T-helper 2 cell (primary cell): Measurements from ENCODE around the gene GATD1.
"Not testable (repeated sequence)": the region's sequence is repeated elsewhere in the genome, so short reads cannot be mapped to it uniquely, and the experiment has no call there.

Experiments used
- DNase-seq, 5 experiments: peaks; one replicate each; pipeline versions ENCODE4 v3.0.0 to v3.0.0-alpha.2; 2012 to 2022

Gene GATD1

DNA sequence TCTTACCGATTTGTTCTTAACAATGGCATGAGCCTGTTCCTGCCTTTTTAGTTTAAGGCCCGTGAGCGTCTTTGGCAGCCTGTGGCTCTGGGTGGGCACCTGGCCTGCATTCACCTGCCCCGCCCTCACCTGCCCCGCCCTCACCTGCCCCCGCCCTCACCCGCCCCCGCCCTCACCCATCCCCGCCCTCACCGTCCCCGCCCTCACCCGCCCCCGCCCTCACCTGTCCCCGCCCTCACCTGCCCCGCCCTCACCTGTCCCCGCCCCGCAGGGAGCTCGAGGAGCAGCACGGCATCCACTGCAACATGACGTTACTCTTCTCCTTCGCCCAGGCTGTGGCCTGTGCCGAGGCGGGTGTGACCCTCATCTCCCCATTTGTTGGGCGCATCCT, 14.2 kb downstream of the GATD1 start:
- DNase-seq = no peak

DNA sequence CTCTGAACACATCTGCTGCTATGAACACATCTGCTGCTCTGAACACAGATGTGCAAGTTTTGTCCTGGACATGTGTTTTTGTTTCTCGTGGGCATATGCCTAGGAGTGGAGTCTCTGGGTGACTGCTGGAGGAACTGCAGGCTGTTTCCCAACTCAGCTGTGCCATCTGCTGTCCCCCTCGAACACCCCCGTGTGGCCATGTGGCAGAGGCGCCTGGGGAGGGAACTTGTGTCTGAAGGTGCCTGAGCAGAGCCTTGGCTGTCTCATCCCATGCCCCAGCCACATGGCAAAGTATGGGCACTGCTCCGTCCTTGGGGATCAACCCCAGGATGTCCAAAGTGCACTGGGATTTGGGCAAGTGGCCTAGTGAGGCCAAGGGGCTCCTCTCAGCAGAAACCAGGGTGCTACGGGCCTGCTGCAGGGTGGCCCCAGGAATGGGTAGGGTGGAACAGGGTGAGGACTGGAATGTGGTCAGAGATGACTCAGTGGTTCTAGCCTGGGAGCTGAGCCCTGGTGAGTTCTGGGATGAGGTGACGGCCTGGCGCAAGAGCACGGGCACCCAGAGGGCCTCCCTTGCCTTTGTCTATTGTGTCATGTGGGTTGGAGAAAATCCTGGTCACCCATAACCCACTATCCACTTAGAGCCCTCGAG, 14.7 kb downstream of the GATD1 start:
- DNase-seq = peak in 1 of 5 experiments; percentile 46

DNA sequence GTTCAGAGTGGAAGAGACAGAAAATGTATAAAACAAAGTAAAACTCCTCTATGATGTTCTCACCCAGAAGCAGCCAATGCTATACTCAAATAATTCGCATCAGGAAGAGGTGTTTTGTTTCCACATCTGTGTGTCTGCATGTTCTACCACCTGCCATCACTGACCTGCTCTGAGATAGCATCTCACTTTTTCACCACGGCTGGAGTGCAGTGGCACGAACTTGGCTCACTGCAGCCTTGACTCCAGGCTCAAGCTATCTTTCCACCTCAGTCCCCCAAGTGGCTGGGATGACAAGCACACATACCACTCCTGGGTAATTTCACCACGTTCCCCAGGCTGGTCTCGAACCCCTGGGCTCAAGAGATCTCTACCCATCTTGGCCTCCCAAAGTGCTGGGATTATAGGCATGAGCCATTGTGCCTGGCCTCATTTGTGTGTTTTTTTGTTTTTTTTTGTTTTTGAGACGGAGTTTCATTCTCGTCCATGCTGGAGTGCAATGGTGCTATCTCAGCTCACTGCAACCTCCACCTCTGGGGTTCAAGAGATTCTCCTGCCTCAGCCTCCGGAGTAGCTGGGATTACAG, 15.7 kb downstream of the GATD1 start:
- DNase-seq = no peak

DNA sequence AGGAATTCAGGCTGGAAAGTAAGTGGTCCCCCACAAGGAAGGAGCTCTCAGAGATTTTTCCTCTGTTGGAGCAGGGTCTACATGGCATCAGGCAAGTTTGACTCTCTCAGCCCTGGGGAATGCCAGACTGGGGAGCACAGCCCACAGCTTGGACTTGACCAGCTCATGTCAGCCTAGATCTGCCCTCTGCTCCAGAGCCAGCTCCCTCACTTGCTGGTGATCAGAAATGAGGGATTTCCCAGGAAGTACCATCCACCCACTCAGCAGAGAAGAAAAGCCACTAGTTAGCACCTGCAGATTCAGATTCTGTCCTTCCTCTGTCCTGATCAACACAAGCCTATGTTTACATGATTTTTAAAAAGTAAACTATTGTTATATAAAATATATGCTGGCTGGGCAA, 17.1 kb downstream of the GATD1 start:
- DNase-seq = no peak

DNA sequence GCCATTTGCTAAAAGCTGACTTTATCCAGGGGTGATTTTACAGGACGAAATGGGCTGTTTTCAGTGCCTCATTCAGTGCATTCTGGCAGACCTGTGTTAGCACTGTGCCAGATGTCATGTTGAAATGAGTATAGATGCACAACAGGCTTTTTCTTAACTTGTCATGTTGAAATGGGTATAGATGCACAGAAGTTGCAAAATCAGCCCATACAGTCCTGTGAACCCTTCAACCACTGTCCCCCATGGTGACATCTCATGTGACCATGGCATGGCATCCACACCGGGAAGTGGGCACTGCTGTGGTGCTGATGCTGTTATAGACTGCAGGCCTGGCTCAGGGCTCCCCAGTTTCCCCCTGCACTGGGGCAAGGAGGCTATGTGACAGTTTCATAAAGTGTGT, 27.6 kb downstream of the GATD1 start:
- DNase-seq = no peak

DNA sequence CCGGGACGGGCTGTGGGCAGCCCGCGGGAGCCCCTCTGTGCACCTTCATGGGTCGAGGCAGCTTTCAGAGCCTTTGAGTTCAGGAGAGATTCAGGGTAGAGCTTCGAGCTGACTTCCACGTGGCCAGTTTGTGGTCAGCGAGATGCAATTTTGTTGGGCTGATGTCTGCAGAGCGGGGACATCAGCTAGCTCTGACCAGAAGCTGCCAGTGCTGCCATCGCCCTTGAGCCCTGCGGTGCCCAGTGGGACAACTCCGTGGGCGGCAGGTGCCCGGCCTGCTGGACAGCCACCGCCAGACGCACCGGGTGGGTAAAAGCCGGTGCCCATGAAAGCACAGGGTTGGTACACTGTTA, 29.3 kb downstream of the GATD1 start:
- no peak for DNase-seq

DNA sequence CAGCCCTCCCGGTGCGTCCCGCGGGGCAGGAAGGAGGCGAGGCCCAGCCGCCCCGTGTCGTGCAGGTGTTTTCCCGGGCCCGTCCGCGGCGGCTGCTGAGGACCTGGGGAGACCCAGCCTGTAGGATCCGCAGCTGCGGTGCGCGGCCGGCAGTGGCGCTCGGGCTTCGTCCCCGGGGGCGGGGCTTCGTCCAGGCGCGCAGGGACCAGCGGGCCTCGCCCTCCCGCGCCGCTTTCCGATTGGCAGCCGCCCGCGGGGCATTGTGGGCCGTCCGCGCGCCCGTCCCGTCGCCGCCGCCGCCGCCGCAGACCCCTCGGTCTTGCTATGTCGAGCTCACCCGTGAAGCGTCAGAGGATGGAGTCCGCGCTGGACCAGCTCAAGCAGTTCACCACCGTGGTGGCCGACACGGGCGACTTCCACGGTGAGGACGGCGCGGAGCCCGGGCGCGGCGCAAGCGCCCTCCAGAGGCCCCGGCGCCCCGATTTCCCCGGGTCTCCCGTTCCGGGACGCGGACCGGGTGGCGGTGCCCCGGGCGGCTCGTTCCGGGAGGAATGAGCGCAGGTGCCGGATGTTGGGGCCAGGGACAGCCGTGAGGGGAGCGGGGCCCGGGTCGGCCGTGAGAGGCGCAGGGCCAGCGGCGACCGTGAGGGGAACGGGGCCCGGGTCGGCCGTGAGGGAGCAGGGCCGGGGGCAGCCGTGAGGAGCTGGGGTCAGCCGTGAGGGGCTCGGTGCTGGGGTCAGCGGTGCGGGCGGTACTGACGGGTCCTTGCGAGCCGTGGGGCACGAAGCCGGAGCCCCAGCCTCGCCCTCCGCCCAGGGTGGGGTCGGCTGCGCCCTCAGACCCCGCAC, 29.9 kb downstream of the GATD1 start, which contains the start of gene TALDO1:
TSS of gene TALDO1 (plus strand) at position 307 of the 849 bp plus-strand sequence. CDS start at position 325, 18 bp downstream.
- DNase-seq = peak; percentile 65 to 88 (median 77)

DNA sequence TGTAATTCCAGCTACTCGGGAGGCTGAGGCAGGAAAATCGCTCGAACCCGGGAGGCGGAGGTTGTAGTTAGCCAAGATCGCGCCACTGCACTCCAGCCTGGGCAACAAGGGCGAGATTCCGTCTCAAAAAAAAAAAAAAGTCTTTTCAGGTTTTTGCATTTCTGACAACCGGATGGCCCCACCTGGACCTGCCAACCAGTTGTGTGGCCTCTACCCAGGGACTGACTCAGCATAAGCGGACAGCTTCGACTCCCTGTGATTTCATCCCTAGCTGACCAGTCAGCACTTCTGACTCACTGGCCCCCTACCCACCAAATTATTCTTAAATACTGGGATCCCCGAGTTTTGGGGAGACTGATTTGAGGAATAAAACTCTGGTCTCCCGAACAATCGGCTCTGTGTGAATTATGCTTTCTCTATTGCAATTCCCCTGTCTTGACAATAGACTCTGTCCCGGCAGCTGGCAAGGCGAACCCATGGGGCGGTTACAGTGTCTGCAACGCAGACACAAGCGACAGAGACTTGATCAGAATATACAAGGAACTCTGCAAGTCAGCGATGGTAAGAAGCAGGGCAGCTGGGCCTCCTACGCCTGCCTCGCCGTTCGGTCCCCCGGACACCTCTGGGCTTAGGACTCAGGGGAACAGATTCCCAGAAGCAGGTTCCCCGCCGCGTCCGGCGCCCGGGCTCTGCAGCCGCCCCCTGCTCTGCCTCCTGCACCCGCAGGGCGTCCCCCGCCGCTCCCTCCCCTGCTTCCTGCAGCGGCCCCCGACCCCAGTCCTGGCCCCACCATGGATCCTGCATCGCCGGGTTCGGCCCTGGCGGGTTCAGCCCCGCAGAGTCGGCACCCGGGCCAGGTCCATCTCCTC, 30.8 kb downstream of the GATD1 start:
- DNase-seq = peak in 1 of 5 experiments; percentile 73

DNA sequence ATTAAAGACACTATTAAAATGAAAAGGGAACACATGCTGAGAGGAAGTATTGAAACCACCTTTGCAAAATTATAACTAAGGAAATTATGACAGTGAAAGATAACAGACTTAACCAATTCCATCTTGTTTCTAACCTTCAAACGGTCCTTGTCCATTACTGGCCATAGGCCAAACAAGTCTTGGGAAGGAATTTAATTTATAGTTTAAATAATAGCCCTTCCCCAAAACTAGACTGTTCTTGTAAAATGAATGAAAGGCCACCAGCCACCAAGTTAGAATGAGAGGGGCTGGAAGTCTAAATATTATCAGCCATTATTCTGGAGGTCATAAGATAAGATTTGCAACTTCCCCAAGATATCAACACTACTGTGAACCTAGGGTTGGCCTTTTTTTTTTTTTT, 31.9 kb downstream of the GATD1 start:
- DNase-seq = no peak

DNA sequence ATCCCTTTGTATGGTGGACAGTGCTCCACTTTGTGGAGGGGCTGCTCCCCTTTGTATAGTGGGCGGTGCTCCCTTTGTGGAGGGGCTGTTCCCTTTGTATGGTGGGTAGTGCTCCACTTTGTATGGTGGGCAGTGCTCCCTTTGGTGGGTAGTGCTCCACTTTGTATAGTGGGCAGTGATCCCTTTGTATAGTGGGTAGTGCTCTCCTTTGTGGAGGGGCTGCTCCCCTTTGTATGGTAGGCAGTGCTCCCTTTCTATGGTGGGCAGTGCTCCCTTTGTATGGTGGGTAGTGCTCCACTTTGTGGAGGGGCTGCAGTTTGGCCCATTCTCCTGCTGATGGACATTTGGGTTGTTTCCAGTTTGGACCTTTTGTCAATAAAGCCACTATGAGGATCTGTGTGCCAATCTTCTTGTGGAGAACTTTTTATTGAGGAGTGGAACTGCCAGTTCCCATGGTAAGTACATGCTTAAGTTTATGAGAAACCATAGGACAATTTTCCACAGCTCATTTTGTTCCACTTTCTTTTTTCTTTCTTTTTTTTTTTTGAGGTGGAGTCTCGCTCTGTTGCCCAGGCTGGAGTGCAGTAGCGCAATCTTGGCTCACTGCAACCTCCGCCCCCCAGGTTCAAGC, 34.6 kb downstream of the GATD1 start:
- no peak for DNase-seq

DNA sequence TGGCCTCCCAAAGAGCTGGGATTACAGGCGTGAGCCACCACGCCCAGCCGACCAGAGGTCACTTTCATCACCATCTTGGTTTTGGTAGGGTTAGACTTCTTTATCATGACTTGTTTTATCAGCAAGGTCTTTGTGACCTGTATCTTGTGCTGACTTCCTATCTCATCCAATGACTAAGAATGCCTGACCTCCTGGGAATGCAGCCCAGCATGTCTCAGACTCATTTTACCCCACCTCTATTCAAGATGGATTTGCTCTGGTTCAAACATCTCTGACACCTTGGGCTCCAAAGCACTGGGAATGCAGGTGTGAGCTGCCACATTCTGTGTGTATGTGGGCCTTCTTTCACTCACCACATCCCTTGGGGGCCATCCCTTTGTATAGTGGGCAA, 35.1 kb downstream of the GATD1 start:
- no peak for DNase-seq

DNA sequence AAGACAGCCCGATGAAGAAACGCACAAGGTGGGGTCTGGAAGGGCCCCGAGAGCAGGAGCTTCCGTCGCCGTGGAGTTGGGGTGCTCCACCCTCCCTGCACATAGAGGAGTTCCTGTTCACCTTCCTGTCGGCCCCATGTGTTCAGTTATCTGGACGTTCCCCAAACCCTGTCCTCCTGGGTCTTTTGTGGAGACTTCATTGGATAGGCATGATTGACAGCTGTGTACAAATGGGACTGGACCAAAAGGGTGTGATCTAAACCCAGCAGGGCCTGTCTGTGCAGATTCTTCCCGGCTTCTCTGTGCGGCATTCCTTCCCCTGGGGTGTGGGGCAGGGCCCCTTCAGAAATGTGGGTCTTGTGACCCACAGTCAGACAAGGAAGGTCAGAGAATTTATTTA, 39.4 kb downstream of the GATD1 start:
- DNase-seq = not testable (repeated sequence)

DNA sequence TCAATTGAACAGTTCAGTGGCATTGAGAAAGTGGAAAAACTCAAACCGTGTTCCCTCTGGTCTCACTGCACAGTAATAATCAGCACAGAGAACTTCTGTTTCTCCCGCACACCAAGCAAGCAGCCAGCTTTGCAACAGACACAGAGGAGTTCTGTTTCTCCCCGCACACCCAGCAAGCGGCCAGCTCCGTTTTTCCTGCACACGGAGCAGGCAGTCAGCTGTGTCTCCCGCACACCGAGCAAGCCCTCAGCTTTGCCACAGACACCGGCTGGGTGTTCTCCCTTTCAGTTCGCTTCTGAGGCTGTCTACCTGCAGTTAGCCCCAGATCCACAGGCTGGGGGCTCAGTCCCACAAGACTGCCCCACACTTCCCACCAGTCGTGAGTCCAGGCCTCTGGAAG, 39.9 kb downstream of the GATD1 start:
- no peak for DNase-seq

DNA sequence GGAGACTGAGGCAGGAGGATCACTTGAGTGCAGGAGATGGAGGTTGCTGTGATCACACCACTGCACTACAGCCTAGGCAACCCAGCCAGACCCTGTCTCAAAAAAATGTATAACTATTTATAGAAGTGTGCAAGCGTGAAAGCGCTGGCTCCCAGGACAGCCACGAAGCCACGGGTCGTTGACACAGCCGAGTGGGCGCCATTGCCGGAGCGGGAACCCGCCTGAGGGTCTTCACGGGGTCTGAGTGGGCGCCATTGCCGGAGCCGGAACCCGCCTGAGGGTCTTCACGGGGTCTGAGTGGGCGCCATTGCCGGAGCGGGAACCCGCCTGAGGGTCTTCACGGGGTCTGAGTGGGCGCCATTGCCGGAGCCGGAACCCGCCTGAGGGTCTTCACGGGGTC, 42.7 kb downstream of the GATD1 start:
- not testable (repeated sequence) for DNase-seq

DNA sequence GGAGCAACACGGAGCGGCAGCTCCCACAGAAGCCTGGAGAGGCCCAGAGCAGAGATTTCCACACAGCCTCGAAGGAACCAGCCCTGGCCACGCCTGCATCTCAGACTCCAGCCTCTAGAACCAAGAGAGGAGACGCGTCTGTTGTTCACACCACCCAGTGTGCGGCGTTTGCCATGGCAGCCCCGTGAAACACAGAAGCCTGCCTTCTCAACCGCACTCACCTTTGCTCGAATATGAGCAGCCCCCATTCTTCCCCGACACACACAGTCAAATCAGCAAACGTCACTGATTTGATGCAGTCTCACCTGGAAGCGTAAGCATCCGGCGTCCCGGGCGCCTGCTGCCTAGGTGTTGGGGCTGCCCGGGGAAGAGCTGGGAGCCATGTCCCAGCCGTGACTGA, 44.2 kb downstream of the GATD1 start:
- DNase-seq = no peak

DNA sequence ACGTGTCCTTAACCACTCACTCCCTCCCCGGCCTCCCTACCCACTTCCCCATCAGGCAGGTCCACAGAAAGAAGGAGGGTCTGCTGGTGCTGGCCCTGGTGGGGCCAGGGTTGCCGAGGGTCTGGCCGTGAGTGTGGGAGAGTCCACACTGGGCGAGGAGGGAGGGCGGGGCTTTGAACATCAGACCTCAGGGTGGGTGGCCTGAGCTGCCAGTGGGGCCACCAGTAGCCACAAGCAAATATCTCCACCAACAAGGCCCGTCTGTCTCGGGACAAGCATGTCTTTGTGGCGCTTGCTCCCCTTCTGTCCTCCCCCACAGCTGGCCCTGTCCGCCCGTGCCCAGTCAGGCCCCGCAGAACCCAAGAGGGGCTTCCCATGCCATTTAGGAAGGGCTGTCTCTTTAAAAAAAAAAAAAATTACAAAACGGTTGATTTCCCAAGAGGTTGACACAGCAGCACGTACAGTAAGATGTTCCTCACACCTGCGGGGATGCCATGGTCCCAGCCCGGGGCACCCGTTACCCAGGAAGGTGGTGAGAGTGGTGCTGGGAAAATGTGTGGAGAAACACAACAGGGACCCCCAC, 47.7 kb downstream of the GATD1 start:
- DNase-seq = no peak

DNA sequence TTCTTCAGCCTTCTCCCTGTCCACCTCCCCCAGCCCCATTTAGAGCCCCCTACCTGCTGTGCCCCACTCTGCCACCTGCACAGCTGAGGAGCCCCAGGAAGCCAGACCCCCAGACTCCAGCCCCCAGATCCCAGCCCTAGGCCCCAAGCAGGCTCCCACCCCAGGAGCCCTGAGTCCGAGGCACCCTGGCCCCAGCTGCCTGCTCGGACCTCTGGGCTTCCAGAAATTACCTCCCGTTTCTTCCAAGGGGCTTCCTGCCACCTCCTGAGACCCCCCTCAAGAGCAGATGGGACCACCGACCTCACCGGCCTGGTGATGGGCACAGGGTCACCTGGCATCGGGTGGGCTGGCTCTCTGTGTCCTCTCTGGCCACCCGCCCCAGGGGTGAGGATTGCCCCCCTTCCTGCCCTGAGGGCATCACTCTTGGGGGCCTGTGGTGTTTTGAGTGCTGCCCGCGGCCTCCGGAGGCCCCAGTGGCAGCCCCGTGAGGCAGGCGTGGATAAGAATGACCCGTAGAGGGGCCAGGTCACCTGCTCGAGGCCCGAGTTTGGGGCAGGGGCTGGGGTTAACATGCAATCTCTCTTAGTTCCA, 48.3 kb downstream of the GATD1 start:
- DNase-seq = no peak

DNA sequence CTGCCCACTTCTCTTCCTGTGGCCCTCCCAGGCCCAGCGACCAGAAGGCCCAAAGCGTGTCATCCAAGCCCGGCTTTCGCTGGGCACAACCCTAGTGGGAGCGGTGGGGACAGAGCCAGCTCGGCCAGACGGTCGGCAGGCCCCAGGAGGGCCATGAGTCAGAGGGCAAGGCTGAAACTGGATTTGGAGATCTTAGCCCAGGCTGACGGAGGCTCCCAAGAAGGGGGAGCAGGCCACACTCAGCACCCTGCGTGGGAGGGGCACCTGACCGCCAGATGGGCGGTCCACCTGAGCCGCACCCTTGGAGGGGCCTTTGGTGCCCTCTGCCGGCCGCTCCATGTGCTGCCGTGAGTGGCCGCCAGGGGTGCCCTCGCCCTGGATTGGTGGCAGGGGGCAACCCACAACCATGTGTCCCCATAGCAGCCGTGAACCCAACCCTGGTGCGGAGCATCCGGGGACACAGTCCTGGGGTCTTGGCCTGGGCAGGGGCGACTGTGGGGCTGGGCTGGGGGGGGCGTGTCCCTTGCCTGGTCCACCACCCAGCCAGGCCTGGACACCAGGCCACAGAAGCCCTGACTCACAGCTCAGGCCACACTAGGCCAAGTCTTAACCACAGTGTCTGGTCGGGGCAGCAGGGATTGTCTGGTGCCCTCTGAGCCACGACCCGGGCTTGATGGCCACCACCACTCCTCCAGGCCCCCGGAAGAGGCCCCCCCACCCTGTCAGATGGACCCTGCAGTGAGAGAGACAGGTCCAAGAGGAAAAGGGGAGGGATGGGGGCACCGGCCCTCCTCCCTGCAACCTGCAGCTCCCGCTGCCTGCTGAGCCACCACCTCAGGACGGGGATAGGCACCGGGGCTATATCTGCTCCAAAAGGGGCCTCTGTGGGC, 49.2 kb downstream of the GATD1 start:
- peak; percentile 65 to 82 (median 73) for DNase-seq

DNA sequence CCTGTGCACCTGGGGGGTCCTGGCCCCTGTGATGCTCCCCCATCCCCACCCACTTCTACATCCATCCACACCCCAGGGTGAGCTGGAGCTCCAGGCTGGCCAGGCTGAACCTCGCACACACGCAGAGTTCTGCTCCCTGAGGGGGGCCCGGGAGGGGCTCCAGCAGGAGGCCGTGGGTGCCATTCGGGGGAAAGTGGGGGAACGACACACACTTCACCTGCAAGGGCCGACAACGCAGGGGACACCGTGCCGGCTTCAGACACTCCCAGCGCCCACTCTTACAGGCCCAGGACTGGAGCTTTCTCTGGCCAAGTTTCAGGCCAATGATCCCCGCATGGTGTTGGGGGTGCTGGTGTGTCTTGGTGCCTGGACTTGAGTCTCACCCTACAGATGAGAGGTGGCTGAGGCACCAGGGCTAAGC, 50.0 kb downstream of the GATD1 start:
- DNase-seq = no peak
